Neural progenitor cell (in vitro differentiated cells): ENCODE results near the gene ADAMTS19.

Experiments
- EZH2 ChIP-seq: fragments of 200-600 bp; sonication (generic); IDR thresholded peaks from 2 replicates; pipeline ENCODE4 v1.6.1; 2017; ENCODE audit warnings: antibody characterized with exemption, mild to moderate bottlenecking, moderate library complexity
- TF ChIP-seq, protein P1 (sequence below): fragments of 200-600 bp; sonication (generic); IDR thresholded peaks from 2 replicates; pipeline ENCODE4 v1.5.1; 2017; ENCODE audit warnings: antibody characterized with exemption, mild to moderate bottlenecking

DNA sequence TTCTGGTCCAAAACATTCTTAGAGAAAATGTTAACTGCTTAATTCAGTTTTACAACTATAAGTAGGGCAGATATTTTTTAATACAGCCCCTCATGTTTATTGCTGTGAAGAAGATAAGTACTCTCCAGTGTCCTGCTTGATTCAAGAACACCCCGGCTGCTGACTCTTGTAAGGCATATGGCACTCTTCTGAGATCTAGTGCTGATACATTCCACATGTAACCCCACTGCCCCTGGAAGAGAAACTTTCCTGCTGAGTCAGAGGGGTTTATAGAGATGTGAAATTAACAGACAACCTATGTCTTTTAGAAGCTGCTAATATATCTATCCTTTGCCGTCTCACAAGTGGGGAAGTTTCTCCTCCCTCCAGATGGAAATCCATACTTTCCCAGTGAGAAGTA, 286.8 kb downstream of the ADAMTS19 start:
- TF ChIP-seq, protein P1, sequence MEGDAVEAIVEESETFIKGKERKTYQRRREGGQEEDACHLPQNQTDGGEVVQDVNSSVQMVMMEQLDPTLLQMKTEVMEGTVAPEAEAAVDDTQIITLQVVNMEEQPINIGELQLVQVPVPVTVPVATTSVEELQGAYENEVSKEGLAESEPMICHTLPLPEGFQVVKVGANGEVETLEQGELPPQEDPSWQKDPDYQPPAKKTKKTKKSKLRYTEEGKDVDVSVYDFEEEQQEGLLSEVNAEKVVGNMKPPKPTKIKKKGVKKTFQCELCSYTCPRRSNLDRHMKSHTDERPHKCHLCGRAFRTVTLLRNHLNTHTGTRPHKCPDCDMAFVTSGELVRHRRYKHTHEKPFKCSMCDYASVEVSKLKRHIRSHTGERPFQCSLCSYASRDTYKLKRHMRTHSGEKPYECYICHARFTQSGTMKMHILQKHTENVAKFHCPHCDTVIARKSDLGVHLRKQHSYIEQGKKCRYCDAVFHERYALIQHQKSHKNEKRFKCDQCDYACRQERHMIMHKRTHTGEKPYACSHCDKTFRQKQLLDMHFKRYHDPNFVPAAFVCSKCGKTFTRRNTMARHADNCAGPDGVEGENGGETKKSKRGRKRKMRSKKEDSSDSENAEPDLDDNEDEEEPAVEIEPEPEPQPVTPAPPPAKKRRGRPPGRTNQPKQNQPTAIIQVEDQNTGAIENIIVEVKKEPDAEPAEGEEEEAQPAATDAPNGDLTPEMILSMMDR = no peak
- no peak for TF ChIP-seq EZH2
